ENCODE data around the gene DIMT1. TPM values are rescaled to one million over a fixed set of nuclear protein-coding genes. Genes with fewer than 3 reads are reported as not detected.

Gene DIMT1
- total and polyA plus RNA-seq, 12 donors = 10.4 to 29.1 (median 22.4) TPM

GRCh38 chr5:62354028-62354874 is 49.5 kb downstream of the DIMT1 start:
- Histone ChIP-seq H3K4me3 (no peak overlapping the region), H3K36me3 (replicated peaks in 1 of 2) (peaks cover 0 to 33% of the 10 kb centered on the region in 2 donors), H3K9me3 (replicated peaks in 1 of 3) (no peaks in the 10 kb centered on the region), H3K4me1 (replicated peaks in 1 of 2) (no peaks in the 10 kb centered on the region), H3K27ac (no peak overlapping the region), H3K27me3 (no peaks in the 10 kb centered on the region)
- peak in 4 of 7 donors; percentile 29 to 60 (median 37) for DNase-seq
- TF ChIP-seq POLR2A (IDR thresholded peaks at IDR 0.05) = no peak
- peak; percentile 42 to 82 (median 70) for TF ChIP-seq CTCF (IDR thresholded peaks at IDR 0.05)
- intact Hi-C loops (cut with DNase I) = loop anchor here (10.0 kb wide), 1 partner anchor 129 kb away; no protein-coding TSS in a partner anchor

GRCh38 chr5:62348723-62349481 is 54.8 kb downstream of the DIMT1 start:
- H3K9me3 ChIP-seq (replicated peaks in 1 of 3) = no peaks in the 10 kb centered on the region
- 95 to 100% (median 97%) methylated on average over 1 of the region's 1 CpG for WGBS, 4 donors
- no peaks in the 10 kb centered on the region for H3K4me1 ChIP-seq (replicated peaks in 1 of 2)
- H3K27ac ChIP-seq = no peak overlapping the region
- intact Hi-C loops (cut with DNase I) = no loop called here
- no peak overlapping the region for H3K4me3 ChIP-seq
- no peak for DNase-seq
- TF ChIP-seq CTCF (IDR thresholded peaks at IDR 0.05) = no peak
- no peak for TF ChIP-seq POLR2A (IDR thresholded peaks at IDR 0.05)
- H3K27me3 ChIP-seq = no peaks in the 10 kb centered on the region
- H3K36me3 ChIP-seq (replicated peaks in 1 of 2) = peaks cover 0 to 25% of the 10 kb centered on the region in 2 donors

- intact Hi-C loops (cut with DNase I) = no loop called here
- H3K36me3 ChIP-seq (replicated peaks in 1 of 2) = peaks cover 0 to 23% of the 10 kb centered on the region in 2 donors
These were observed 55.8 kb downstream of the DIMT1 start for GRCh38 chr5:62347928-62348327.

More at GRCh38 chr5:62347928-62348327, 55.8 kb downstream of the DIMT1 start:
- H3K9me3 ChIP-seq (replicated peaks in 1 of 3) = no peaks in the 10 kb centered on the region
- DNase-seq = no peak
- no peaks in the 10 kb centered on the region for H3K27me3 ChIP-seq
- TF ChIP-seq CTCF (IDR thresholded peaks at IDR 0.05) = no peak
- TF ChIP-seq POLR2A (IDR thresholded peaks at IDR 0.05) = no peak
- WGBS, 4 donors = 90 to 100% (median 98%) methylated on average over 1 of the region's 1 CpG
- H3K4me3 ChIP-seq = no peak overlapping the region
- H3K27ac ChIP-seq = no peak overlapping the region
- H3K4me1 ChIP-seq (replicated peaks in 1 of 2) = no peaks in the 10 kb centered on the region

All from adrenal gland (tissue), 12 donors.